HepG2 (cell line): Measurements from ENCODE around the gene AP2S1. TPM values are rescaled to one million over a fixed set of nuclear protein-coding genes. Genes with fewer than 3 reads are reported as not detected.

Experiments
- ATAC-seq: fragments of 200-7000 bp; cut with Tn5 transposase; 3 replicates; pipeline ENCODE4 v1.9.1; 2020; ENCODE audit warnings: mild to moderate bottlenecking, moderate library complexity
- BruUV-seq: library from RNA; stranded (reverse); fragments of 400-500 nt; replicated peaks from 2 replicates; lab custom pipeline; 2021; lab: Mats Ljungman, UMichigan
- CTCF ChIA-PET: fragments of 300-600 bp; formaldehyde crosslinking; extraction: SDS; loops from one replicate; lab custom pipeline; 2021; ENCODE audit warnings: low total read pairs, inconsistent platforms, low intra/inter-chr PET ratio; lab: Yijun Ruan, JAX
- POLR2A ChIA-PET: fragments of 350-600 bp; sonication (Branson Sonifier 250); formaldehyde crosslinking; loops from one replicate; lab custom pipeline; 2020; ENCODE audit warnings: antibody characterized with exemption, inconsistent platforms; lab: Yijun Ruan, JAX
- DNase-seq: peaks from one replicate; pipeline ENCODE4 v3.0.0-alpha.2; 2015; ENCODE audit warnings: low spot score
- FAIRE-seq: peaks from 3 replicates; lab custom pipeline; 2011; peaks lifted over from hg19 to GRCh38; lab: Jason Lieb, UNC
- H2AFZ ChIP-seq: one replicate; pipeline ENCODE4 v1.6.1; 2011; ENCODE audit warnings: low read length, inconsistent platforms
- H3K27ac ChIP-seq: fragments of 300-600 bp; 3 replicates; pipeline ENCODE4 v1.8.0; 2011; ENCODE audit warnings: mixed run types, mild to moderate bottlenecking, mixed read lengths, low read length, inconsistent platforms; ENCODE audit not compliant: insufficient read depth; ENCODE audit errors: extremely low read length
- H3K27me3 ChIP-seq, 2 experiments: fragments of 200-600 bp in 1 of 2; 2 replicates in 1 of 2; 3 replicates in 1 of 2; pipeline versions ENCODE4 v1.6.0 to v1.8.0; 2011; ENCODE audit warnings: low read length in 2 of 2, mild to moderate bottlenecking in 2 of 2, moderate library complexity in 2 of 2, inconsistent platforms in 1 of 2; ENCODE audit not compliant: insufficient read depth in 2 of 2, control insufficient read depth in 1 of 2
- H3K36me3 ChIP-seq, 2 experiments: fragments of 200-600 bp in 1 of 2; replicated peaks in 1 of 2; 2 replicates in 1 of 2; 3 replicates in 1 of 2; pipeline versions ENCODE4 v1.5.1 to v1.8.0; 2011; ENCODE audit warnings: low read length in 2 of 2, inconsistent platforms in 1 of 2; ENCODE audit not compliant: insufficient read depth in 2 of 2, control insufficient read depth in 1 of 2
- H3K4me1 ChIP-seq: 2 replicates; pipeline ENCODE4 v1.5.1; 2012; ENCODE audit warnings: low read length, inconsistent platforms; ENCODE audit not compliant: insufficient read depth
- H3K4me2 ChIP-seq: 2 replicates; pipeline ENCODE4 v1.6.0; 2011; ENCODE audit warnings: low read depth, low read length, inconsistent platforms
- H3K4me3 ChIP-seq, 3 experiments: fragments of 200-600 bp in 1 of 3; sonication (generic), shearing (Covaris generic) in 1 of 3; replicated peaks in 1 of 3; 2 replicates each; pipeline ENCODE4 v1.5.1; 2011 to 2016; ENCODE audit warnings: low read length in 3 of 3, inconsistent platforms in 2 of 3, low read depth in 2 of 3, mild to moderate bottlenecking in 2 of 3, control low read depth in 1 of 3, mixed read lengths in 1 of 3; ENCODE audit not compliant: insufficient read depth in 1 of 3
- H3K79me2 ChIP-seq: one replicate; pipeline ENCODE4 v1.6.1; 2011; ENCODE audit warnings: low read length, inconsistent platforms; ENCODE audit not compliant: insufficient read depth
- H3K9ac ChIP-seq: 2 replicates; pipeline ENCODE4 v1.6.0; 2011; ENCODE audit warnings: mild to moderate bottlenecking, low read depth, low read length, inconsistent platforms; ENCODE audit not compliant: insufficient read depth
- H3K9me3 ChIP-seq: 2 replicates; pipeline ENCODE4 v1.5.1; 2012; ENCODE audit warnings: mild to moderate bottlenecking, low read length
- H4K20me1 ChIP-seq: 2 replicates; pipeline ENCODE4 v1.6.0; 2011; ENCODE audit warnings: inconsistent platforms, mild to moderate bottlenecking, low read length, moderate library complexity; ENCODE audit not compliant: insufficient read depth
- ATF7 ChIP-seq, 2 experiments: fragments of 450-650 bp in 1 of 2; sonication (generic) in 1 of 2; formaldehyde crosslinking in 1 of 2; IDR thresholded peaks; 2 replicates each; pipeline versions ENCODE4 v1.4.0 to v1.6.1; 2016 to 2020; ENCODE audit warnings: antibody characterized with exemption in 1 of 2, mild to moderate bottlenecking in 1 of 2, missing genetic modification reagents in 1 of 2
- ATRX ChIP-seq: sonication (generic); formaldehyde crosslinking; IDR thresholded peaks from 2 replicates; pipeline ENCODE4 v1.4.0; 2020; ENCODE audit warnings: missing genetic modification reagents, borderline replicate concordance
- BORCS8-MEF2B ChIP-seq: sonication (generic); formaldehyde crosslinking; IDR thresholded peaks from 2 replicates; pipeline ENCODE4 v1.8.0; 2022; ENCODE audit warnings: mild to moderate bottlenecking, missing genetic modification reagents
- CBX2 ChIP-seq, 2 experiments: fragments of 200-600 bp in 1 of 2; sonication (generic); formaldehyde crosslinking in 1 of 2; IDR thresholded peaks; 2 replicates each; pipeline versions ENCODE4 v1.7.0 to v1.8.1; 2018 to 2022; ENCODE audit warnings: low read depth in 2 of 2, low read length in 1 of 2, mild to moderate bottlenecking in 1 of 2, missing genetic modification reagents in 1 of 2
- HMG20A ChIP-seq: IDR thresholded peaks from 2 replicates; pipeline ENCODE4 v1.6.1; 2016; ENCODE audit warnings: borderline replicate concordance
- HNF1B ChIP-seq: sonication (generic); formaldehyde crosslinking; IDR thresholded peaks from 2 replicates; pipeline ENCODE4 v1.5.1; 2020; ENCODE audit warnings: mild to moderate bottlenecking, moderate library complexity, missing genetic modification reagents
- KDM6A ChIP-seq: IDR thresholded peaks from 2 replicates; pipeline ENCODE4 v1.6.1; 2016; ENCODE audit warnings: low read depth
- KLF12 ChIP-seq: sonication (generic); formaldehyde crosslinking; IDR thresholded peaks from 2 replicates; pipeline ENCODE4 v1.4.0; 2020; ENCODE audit warnings: missing genetic modification reagents, borderline replicate concordance
- PCBP1 ChIP-seq: fragments of 200-400 bp; formaldehyde crosslinking; IDR thresholded peaks from 2 replicates; pipeline ENCODE4 v1.6.1; 2017; ENCODE audit warnings: mild to moderate bottlenecking, low read depth, low read length, borderline replicate concordance
- RARA ChIP-seq: IDR thresholded peaks from 2 replicates; pipeline ENCODE4 v1.6.1; 2016; ENCODE audit warnings: missing genetic modification reagents, missing compliant biosample characterization
- SP1 ChIP-seq, 2 experiments: fragments of 450-650 bp in 1 of 2; sonication (generic) in 1 of 2; formaldehyde crosslinking in 1 of 2; IDR thresholded peaks; 2 replicates each; pipeline versions ENCODE4 v1.4.0 to v1.6.1; 2016 to 2020; ENCODE audit warnings: missing genetic modification reagents in 1 of 2
- THAP11 ChIP-seq: IDR thresholded peaks from 2 replicates; pipeline ENCODE4 v1.6.1; 2016; ENCODE audit warnings: missing biosample characterization, missing genetic modification reagents
- TRIM24 ChIP-seq: sonication (generic); formaldehyde crosslinking; IDR thresholded peaks from 2 replicates; pipeline ENCODE4 v1.8.0; 2022; ENCODE audit warnings: mild to moderate bottlenecking, missing genetic modification reagents
- U2AF1 ChIP-seq: fragments of 200-400 bp; formaldehyde crosslinking; optimal IDR thresholded peaks from 2 replicates; pipeline ENCODE3; 2017; ENCODE audit warnings: mild to moderate bottlenecking, low read depth, low read length
- ZKSCAN5 ChIP-seq: sonication (generic); formaldehyde crosslinking; IDR thresholded peaks from 2 replicates; pipeline ENCODE4 v1.5.1; 2020; ENCODE audit warnings: mild to moderate bottlenecking, missing genetic modification reagents
- ZNF263 ChIP-seq: sonication (generic); formaldehyde crosslinking; IDR thresholded peaks from 2 replicates; pipeline ENCODE4 v1.4.0; 2020; ENCODE audit warnings: missing genetic modification reagents
- ZNF326 ChIP-seq: sonication (generic); formaldehyde crosslinking; IDR thresholded peaks from 2 replicates; pipeline ENCODE4 v1.4.0; 2020; ENCODE audit warnings: missing genetic modification reagents, borderline replicate concordance
- ZNF768 ChIP-seq: sonication (generic); formaldehyde crosslinking; IDR thresholded peaks from 2 replicates; pipeline ENCODE4 v1.4.0; 2020; ENCODE audit warnings: missing genetic modification reagents
- WGBS: methylation state at CpG from one replicate; pipeline ENCODE4 v1.1.6; 2017; ENCODE audit warnings: low lambda C conversion rate; 5-methylcytosine and 5-hydroxymethylcytosine counted together
- in situ Hi-C: cut with HindIII; loops from 2 replicates; pipeline ENCODE4 v1.10.0; 2017; ENCODE audit warnings: low pct_unique_long_range_greater_than_20kb; ENCODE audit not compliant: extremely low pct_ligation_motif_present
- intact Hi-C: fragments of 100-400 bp; cut with micrococcal nuclease; formaldehyde crosslinking; loops from one replicate; pipeline ENCODE4 v1.10.0; 2022; ENCODE audit not compliant: unreplicated experiment
- polyA plus RNA-seq, 8 experiments: library from polyadenylated mRNA; depleted of rRNA in 3 of 8; stranded (reverse) in 7 of 8; unstranded in 1 of 8; fragments of >200 nt; fragmentation: Illumina TruSeq in 4 of 8; extraction: Trizol in 4 of 8; gene quantifications; 2 replicates each; pipeline versions ENCODE4 v1.2.1 to v1.2.3, GENCODE V29; 2011 to 2016; ENCODE audit warnings: low read depth in 4 of 8, missing spikeins in 1 of 8, mixed read lengths in 1 of 8; ENCODE audit not compliant: insufficient read depth in 1 of 8
- total RNA-seq, 5 experiments: library from RNA; depleted of rRNA; stranded (reverse); fragments of >200 nt; fragmentation: Illumina TruSeq; extraction: Trizol; gene quantifications; 2 replicates each; pipeline ENCODE4 v1.2.3, GENCODE V29; 2016; ENCODE audit warnings: low read depth in 1 of 5

AP2S1 gene
- total and polyA plus RNA-seq, 2 of the 13 experiments (the other 11 are each of a cell fraction or from before 2014, with no cell fraction given): 45.2 to 86.1 TPM

DNA sequence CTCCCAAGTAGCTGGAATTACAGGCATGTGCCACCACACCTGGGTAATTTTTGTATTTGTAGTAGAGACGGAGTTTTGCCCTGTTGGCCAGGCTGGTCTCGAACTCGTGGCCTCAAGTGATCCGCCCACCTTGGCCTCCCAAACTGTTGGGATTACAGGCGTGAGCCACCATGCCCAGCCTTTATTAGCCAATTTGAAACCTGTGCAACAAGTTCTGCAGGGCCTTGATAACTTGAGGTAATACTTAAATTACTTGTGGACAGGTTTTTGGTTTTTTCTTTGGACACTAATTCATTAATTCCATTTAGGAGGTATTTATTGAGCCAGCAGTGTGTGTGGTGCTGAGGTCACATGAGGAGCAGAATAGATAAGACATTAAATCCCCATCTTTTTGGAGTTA, 49.7 kb upstream of the AP2S1 start:
- Histone ChIP-seq H3K9me3 (no peaks in the 10 kb centered on the region), H3K27ac (no peak overlapping the region), H3K36me3 (peaks cover 0 to 5% of the 10 kb centered on the region in 2 experiments; a peak in 1 of 5 replicates), H3K4me2 (no peak overlapping the region), H3K9ac (no peak overlapping the region), H3K27me3 (no peaks in the 10 kb centered on the region), H3K4me3 (no peak overlapping the region), H4K20me1 (peaks cover 41% of the 10 kb centered on the region), H3K4me1 (peaks cover 64% of the 10 kb centered on the region), H3K79me2 (peaks cover 91% of the 10 kb centered on the region), H2AFZ (no peak overlapping the region)
- WGBS: 92% methylated on average over 4 of the region's 5 CpGs
- FAIRE-seq: no peak
- POLR2A ChIA-PET: no interaction called here
- ATAC-seq: no peak
- DNase-seq: no peak
- intact Hi-C loops: no loop called here
- TF ChIP-seq HNF1B (CRISPR knock-in tag): no peak
- TF ChIP-seq TRIM24: no peak
- no peak for TF ChIP-seq ATF7 (IDR thresholded peaks at IDR 0.05)
- no peak for TF ChIP-seq ATF7 (CRISPR knock-in tag; IDR thresholded peaks at IDR 0.05)
- no peak for TF ChIP-seq ZNF768
- TF ChIP-seq BORCS8-MEF2B (CRISPR knock-in tag): no peak
- no peak for TF ChIP-seq HMG20A (CRISPR knock-in tag)
- no peak for TF ChIP-seq PCBP1
- TF ChIP-seq KLF12 (CRISPR knock-in tag): no peak
- no peak for TF ChIP-seq ZNF326
- TF ChIP-seq KDM6A: no peak
- TF ChIP-seq ZKSCAN5 (CRISPR knock-in tag): no peak
- TF ChIP-seq THAP11 (CRISPR knock-in tag): no peak
- no peak for TF ChIP-seq U2AF1
- TF ChIP-seq SP1 (IDR thresholded peaks at IDR 0.05): no peak
- no peak for TF ChIP-seq SP1 (CRISPR knock-in tag; IDR thresholded peaks at IDR 0.05)
- TF ChIP-seq ZNF263 (CRISPR knock-in tag): no peak
- no peak for TF ChIP-seq RARA (CRISPR knock-in tag)
- no peak for TF ChIP-seq CBX2 (IDR thresholded peaks at IDR 0.05; ENCODE audit: low read depth, low read length)
- TF ChIP-seq CBX2 (CRISPR knock-in tag; IDR thresholded peaks at IDR 0.05; ENCODE audit: low read depth): no peak
- TF ChIP-seq ATRX: no peak
- CTCF ChIA-PET: no interaction called here
- no TSS peak for BruUV-seq
- in situ Hi-C loops: no loop called here
